WTC11 (cell line): ENCODE results near the gene ALOX15. TPM values are rescaled to one million over a fixed set of nuclear protein-coding genes. Genes with fewer than 3 reads are reported as not detected.
"Not testable (repeated sequence)": the region's sequence is repeated elsewhere in the genome, so short reads cannot be mapped to it uniquely, and the experiment has no call there.

Experiments used
- ATAC-seq: fragments of 200-7000 bp; cut with Tn5 transposase; 2 replicates; pipeline ENCODE4 v1.10.0; 2021; ENCODE audit warnings: mild to moderate bottlenecking, moderate library complexity
- CTCF ChIA-PET: fragments of 300-600 bp; sonication (Branson Sonifier 250); formaldehyde crosslinking; loops from one replicate; lab custom pipeline; 2021; ENCODE audit warnings: antibody characterized with exemption; lab: Charles Lee
- POLR2A ChIA-PET: fragments of 350-600 bp; sonication (Branson Sonifier 250); formaldehyde crosslinking; loops from one replicate; lab custom pipeline; 2021; ENCODE audit warnings: antibody characterized with exemption; lab: Charles Lee
- DNase-seq: peaks from one replicate; pipeline ENCODE4 v3.0.0; 2021; ENCODE audit warnings: low spot score
- H3K27ac Mint-ChIP-seq: 2 replicates; pipeline ENCODE4 v1.8.0; 2021; ENCODE audit warnings: mixed read lengths
- H3K27me3 Mint-ChIP-seq: 2 replicates; pipeline ENCODE4 v1.8.0; 2021; ENCODE audit warnings: low read depth, mild to moderate bottlenecking, moderate library complexity, mixed read lengths
- H3K36me3 Mint-ChIP-seq: 2 replicates; pipeline ENCODE4 v1.8.0; 2021; ENCODE audit warnings: mixed read lengths
- H3K4me1 Mint-ChIP-seq: 2 replicates; pipeline ENCODE4 v1.8.0; 2022; ENCODE audit warnings: mixed read lengths
- H3K4me3 Mint-ChIP-seq: 2 replicates; pipeline ENCODE4 v1.8.0; 2021; ENCODE audit warnings: mild to moderate bottlenecking, moderate library complexity, mixed read lengths
- H3K9me3 Mint-ChIP-seq: 2 replicates; pipeline ENCODE4 v1.8.0; 2021; ENCODE audit warnings: mixed read lengths
- ETV6 ChIP-seq: sonication (generic); formaldehyde crosslinking; IDR thresholded peaks from 2 replicates; pipeline ENCODE4 v1.8.1; 2022; ENCODE audit warnings: mild to moderate bottlenecking, missing genetic modification reagents
- FOXP1 ChIP-seq: sonication (generic); formaldehyde crosslinking; IDR thresholded peaks from 2 replicates; pipeline ENCODE4 v1.8.0; 2022; ENCODE audit warnings: missing genetic modification reagents, mild to moderate bottlenecking, moderate library complexity, borderline replicate concordance
- HMGA2 ChIP-seq: fragments of 250-450 bp; sonication (Bioruptor Pico); IDR thresholded peaks from 2 replicates; pipeline ENCODE4 v1.4.0; 2021; ENCODE audit warnings: mild to moderate bottlenecking, moderate library complexity
- NR2C2 ChIP-seq: sonication (generic); formaldehyde crosslinking; IDR thresholded peaks from 2 replicates; pipeline ENCODE4 v1.8.0; 2022; ENCODE audit warnings: mild to moderate bottlenecking, missing genetic modification reagents
- SOX15 ChIP-seq: fragments of 250-450 bp; sonication (Bioruptor Pico); IDR thresholded peaks from 2 replicates; pipeline ENCODE4 v1.9.0; 2021; ENCODE audit warnings: mild to moderate bottlenecking
- TEAD1 ChIP-seq: sonication (generic); formaldehyde crosslinking; IDR thresholded peaks from 2 replicates; pipeline ENCODE4 v1.8.0; 2022; ENCODE audit warnings: mild to moderate bottlenecking, missing genetic modification reagents
- ZNF317 ChIP-seq: sonication (generic); formaldehyde crosslinking; IDR thresholded peaks from 2 replicates; pipeline ENCODE4 v1.8.1; 2023; ENCODE audit warnings: low read depth, mild to moderate bottlenecking, moderate library complexity, missing genetic modification reagents, borderline replicate concordance
- ZNF396 ChIP-seq: fragments of 250-450 bp; sonication (Bioruptor Pico); IDR thresholded peaks from 2 replicates; pipeline ENCODE4 v1.8.0; 2021; ENCODE audit warnings: mild to moderate bottlenecking, moderate library complexity, borderline replicate concordance
- total RNA-seq: library from RNA; stranded (reverse); gene quantifications from 3 replicates; pipeline ENCODE4 v1.2.3, GENCODE V29; 2021
- TF ChIP-seq, protein P1 (sequence below): fragments of 200-600 bp; IDR thresholded peaks from 2 replicates; pipeline ENCODE4 v1.8.0; 2022; ENCODE audit warnings: antibody characterized with exemption
- TF ChIP-seq, protein P2 (sequence below): sonication (generic); formaldehyde crosslinking; IDR thresholded peaks from 2 replicates; pipeline ENCODE4 v1.8.1; 2023; ENCODE audit warnings: mild to moderate bottlenecking, missing genetic modification reagents
- TF ChIP-seq, protein P3 (sequence below): sonication (generic); formaldehyde crosslinking; IDR thresholded peaks from 2 replicates; pipeline ENCODE4 v1.8.0; 2022; ENCODE audit warnings: missing genetic modification reagents
- TF ChIP-seq, protein P4 (sequence below): sonication (generic); formaldehyde crosslinking; IDR thresholded peaks from 2 replicates; pipeline ENCODE4 v1.8.1; 2023; ENCODE audit warnings: mild to moderate bottlenecking, missing genetic modification reagents, moderate library complexity

The ALOX15 gene
- total RNA-seq, 1 experiment from 2014 or later: 0.50 TPM

DNA sequence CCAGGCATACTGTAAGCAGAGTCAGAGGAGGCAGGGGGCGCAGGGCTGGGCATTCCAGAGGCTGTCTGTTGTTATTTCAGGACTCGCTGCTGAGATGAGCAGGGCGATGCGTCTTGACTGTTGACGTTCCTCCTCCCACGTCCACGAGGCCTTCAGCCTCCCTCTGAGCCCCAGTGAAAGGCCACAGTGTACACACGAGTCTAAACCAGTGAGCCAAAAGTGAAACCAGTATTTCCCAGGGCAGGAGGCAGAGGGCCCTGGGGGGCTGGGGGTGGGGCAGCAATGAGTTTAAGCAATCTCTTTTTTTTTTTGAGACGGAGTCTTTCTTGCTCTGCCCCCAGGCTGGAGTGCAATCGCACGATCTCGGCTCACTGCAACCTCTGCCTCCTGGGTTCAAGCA is 35.7 kb downstream of the ALOX15 start (continued):
- TF ChIP-seq, protein P1, sequence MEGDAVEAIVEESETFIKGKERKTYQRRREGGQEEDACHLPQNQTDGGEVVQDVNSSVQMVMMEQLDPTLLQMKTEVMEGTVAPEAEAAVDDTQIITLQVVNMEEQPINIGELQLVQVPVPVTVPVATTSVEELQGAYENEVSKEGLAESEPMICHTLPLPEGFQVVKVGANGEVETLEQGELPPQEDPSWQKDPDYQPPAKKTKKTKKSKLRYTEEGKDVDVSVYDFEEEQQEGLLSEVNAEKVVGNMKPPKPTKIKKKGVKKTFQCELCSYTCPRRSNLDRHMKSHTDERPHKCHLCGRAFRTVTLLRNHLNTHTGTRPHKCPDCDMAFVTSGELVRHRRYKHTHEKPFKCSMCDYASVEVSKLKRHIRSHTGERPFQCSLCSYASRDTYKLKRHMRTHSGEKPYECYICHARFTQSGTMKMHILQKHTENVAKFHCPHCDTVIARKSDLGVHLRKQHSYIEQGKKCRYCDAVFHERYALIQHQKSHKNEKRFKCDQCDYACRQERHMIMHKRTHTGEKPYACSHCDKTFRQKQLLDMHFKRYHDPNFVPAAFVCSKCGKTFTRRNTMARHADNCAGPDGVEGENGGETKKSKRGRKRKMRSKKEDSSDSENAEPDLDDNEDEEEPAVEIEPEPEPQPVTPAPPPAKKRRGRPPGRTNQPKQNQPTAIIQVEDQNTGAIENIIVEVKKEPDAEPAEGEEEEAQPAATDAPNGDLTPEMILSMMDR: no peak
- TF ChIP-seq FOXP1 (CRISPR knock-in tag) (no peak), NR2C2 (CRISPR knock-in tag) (no peak)
- TF ChIP-seq, protein P2, sequence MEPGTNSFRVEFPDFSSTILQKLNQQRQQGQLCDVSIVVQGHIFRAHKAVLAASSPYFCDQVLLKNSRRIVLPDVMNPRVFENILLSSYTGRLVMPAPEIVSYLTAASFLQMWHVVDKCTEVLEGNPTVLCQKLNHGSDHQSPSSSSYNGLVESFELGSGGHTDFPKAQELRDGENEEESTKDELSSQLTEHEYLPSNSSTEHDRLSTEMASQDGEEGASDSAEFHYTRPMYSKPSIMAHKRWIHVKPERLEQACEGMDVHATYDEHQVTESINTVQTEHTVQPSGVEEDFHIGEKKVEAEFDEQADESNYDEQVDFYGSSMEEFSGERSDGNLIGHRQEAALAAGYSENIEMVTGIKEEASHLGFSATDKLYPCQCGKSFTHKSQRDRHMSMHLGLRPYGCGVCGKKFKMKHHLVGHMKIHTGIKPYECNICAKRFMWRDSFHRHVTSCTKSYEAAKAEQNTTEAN (CRISPR knock-in tag): no peak

DNA sequence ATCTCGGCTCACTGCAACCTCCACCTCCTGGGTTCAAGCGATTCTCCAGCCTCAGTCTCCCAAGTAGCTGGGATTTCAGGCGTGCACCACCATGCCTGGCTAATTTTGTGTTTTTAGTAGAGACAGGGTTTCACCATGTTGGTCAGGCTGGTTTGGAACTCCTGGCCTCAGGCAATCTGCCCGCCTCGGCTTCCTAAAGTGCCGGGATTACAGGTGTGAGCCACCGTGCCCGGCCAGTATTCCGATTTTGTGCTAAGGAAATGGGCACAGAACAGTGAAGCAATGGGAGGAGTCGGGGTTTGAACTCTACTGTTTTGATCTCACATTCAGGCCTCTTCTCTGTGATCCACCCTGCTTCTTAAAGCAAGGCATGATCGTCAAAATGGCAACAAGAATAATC is 36.7 kb downstream of the ALOX15 start:
- CTCF ChIA-PET: interaction anchor here (0.6 to 1.0 kb wide), 4 partner anchors 9 to 1295 kb away, joined by 3 to 6 read pairs (median 4); no protein-coding TSS in a partner anchor
- peaks cover 25% of the 10 kb centered on the region for H3K4me1 Mint-ChIP-seq
- H3K27ac Mint-ChIP-seq, H3K27me3 Mint-ChIP-seq, POLR2A ChIA-PET, ATAC-seq, H3K4me3 Mint-ChIP-seq, DNase-seq, H3K36me3 Mint-ChIP-seq, H3K9me3 Mint-ChIP-seq: not testable (repeated sequence)

DNA sequence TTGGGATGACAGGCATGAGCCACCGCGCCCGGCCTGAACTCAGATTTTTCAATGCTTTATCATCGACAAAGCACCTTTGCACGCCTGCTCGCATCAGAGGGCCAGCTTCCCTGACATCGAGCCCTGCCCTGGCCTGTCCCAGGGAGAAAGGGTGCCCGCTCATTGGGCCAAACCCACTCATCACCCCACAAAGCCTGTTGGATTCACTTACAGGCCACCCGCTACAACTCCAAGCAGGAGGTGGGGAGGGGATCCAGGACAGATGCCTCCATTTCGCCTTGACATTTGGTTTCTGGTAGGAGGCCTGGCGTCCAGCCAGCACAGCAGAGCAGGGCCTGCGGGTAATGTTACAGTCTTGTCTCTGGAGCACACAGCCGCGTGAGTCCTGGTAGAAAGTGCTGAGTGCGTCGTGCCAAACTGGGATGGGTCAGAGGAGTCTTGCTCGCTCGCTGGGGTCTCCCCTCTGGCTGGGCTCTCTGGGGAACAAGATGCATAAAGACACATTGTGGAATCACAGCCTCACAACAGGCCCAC is 37.3 kb downstream of the ALOX15 start:
- Mint-ChIP-seq H3K27me3 (no peaks in the 10 kb centered on the region), H3K4me3 (no peak overlapping the region), H3K36me3 (no peaks in the 10 kb centered on the region), H3K4me1 (peaks cover 30% of the 10 kb centered on the region), H3K9me3 (no peaks in the 10 kb centered on the region), H3K27ac (peak overlapping the region; percentile 62)
- DNase-seq (no peak), ATAC-seq (no peak)
- ChIA-PET CTCF (interaction anchor here (1.1 kb wide), 1 partner anchor 38 kb away, joined by 5 read pairs; no protein-coding TSS in a partner anchor), POLR2A (no interaction called here)
- TF ChIP-seq, protein P3, sequence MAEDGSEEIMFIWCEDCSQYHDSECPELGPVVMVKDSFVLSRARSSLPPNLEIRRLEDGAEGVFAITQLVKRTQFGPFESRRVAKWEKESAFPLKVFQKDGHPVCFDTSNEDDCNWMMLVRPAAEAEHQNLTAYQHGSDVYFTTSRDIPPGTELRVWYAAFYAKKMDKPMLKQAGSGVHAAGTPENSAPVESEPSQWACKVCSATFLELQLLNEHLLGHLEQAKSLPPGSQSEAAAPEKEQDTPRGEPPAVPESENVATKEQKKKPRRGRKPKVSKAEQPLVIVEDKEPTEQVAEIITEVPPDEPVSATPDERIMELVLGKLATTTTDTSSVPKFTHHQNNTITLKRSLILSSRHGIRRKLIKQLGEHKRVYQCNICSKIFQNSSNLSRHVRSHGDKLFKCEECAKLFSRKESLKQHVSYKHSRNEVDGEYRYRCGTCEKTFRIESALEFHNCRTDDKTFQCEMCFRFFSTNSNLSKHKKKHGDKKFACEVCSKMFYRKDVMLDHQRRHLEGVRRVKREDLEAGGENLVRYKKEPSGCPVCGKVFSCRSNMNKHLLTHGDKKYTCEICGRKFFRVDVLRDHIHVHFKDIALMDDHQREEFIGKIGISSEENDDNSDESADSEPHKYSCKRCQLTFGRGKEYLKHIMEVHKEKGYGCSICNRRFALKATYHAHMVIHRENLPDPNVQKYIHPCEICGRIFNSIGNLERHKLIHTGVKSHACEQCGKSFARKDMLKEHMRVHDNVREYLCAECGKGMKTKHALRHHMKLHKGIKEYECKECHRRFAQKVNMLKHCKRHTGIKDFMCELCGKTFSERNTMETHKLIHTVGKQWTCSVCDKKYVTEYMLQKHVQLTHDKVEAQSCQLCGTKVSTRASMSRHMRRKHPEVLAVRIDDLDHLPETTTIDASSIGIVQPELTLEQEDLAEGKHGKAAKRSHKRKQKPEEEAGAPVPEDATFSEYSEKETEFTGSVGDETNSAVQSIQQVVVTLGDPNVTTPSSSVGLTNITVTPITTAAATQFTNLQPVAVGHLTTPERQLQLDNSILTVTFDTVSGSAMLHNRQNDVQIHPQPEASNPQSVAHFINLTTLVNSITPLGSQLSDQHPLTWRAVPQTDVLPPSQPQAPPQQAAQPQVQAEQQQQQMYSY (CRISPR knock-in tag): no peak
- TF ChIP-seq SOX15 (CRISPR knock-in tag) (no peak), ZNF317 (CRISPR knock-in tag) (no peak), ETV6 (CRISPR knock-in tag) (no peak), TEAD1 (CRISPR knock-in tag) (no peak), HMGA2 (CRISPR knock-in tag) (no peak), ZNF396 (CRISPR knock-in tag) (no peak)
- TF ChIP-seq, protein P1: no peak
- TF ChIP-seq, protein P4, sequence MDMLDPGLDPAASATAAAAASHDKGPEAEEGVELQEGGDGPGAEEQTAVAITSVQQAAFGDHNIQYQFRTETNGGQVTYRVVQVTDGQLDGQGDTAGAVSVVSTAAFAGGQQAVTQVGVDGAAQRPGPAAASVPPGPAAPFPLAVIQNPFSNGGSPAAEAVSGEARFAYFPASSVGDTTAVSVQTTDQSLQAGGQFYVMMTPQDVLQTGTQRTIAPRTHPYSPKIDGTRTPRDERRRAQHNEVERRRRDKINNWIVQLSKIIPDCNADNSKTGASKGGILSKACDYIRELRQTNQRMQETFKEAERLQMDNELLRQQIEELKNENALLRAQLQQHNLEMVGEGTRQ (CRISPR knock-in tag): no peak
- TF ChIP-seq, all 79 proteins: peak for 0
